Ovary (tissue), 9 donors: Measurements from ENCODE around the gene SDK1. TPM values are rescaled to one million over a fixed set of nuclear protein-coding genes. Genes with fewer than 3 reads are reported as not detected.

ENCODE experiments used
- DNase-seq, 5 donors: peaks; one replicate each; pipeline ENCODE4 v3.0.0-alpha.2; 2019 to 2020
- H3K27ac ChIP-seq, 2 donors: fragments of 200-600 bp; one replicate each; pipeline versions ENCODE4 v1.5.1 to v1.8.0; 2019 to 2022
- H3K27me3 ChIP-seq: fragments of 200-600 bp; one replicate; pipeline ENCODE4 v1.8.0; 2022
- H3K36me3 ChIP-seq: fragments of 200-600 bp; sonication (generic); one replicate; pipeline ENCODE4 v1.5.1; 2019
- H3K4me1 ChIP-seq: one replicate; pipeline ENCODE4 v1.8.1; 2013; ENCODE audit warnings: mild to moderate bottlenecking, moderate library complexity; ENCODE audit not compliant: insufficient read depth
- H3K4me3 ChIP-seq: fragments of 200-600 bp; sonication (generic); one replicate; pipeline ENCODE4 v1.5.1; 2017
- H3K9me3 ChIP-seq, 2 donors: fragments of 200-600 bp in 1 of 2; sonication (generic) in 1 of 2; one replicate each; pipeline versions ENCODE4 v1.5.1 to v1.8.1; 2013 to 2019; ENCODE audit warnings: mild to moderate bottlenecking in 1 of 2, moderate library complexity in 1 of 2
- EP300 ChIP-seq: sonication (generic); formaldehyde crosslinking; IDR thresholded peaks from one replicate; pipeline ENCODE4 v1.6.1; 2017; ENCODE audit warnings: antibody characterized with exemption
- POLR2A ChIP-seq: fragments of 450-650 bp; IDR thresholded peaks from one replicate; pipeline ENCODE4 v1.6.1; 2017; ENCODE audit warnings: antibody characterized with exemption, mild to moderate bottlenecking, moderate library complexity
- WGBS, 3 donors: extraction: QIAGEN DNeasy Blood & Tissue Kit in 1 of 3; methylation state at CpG; one replicate each; pipeline versions ENCODE4 v1.1.5 to v1.1.7; 2013 to 2017; 5-methylcytosine and 5-hydroxymethylcytosine counted together
- intact Hi-C, 4 donors: fragments of 100-400 bp; cut with DNase I; formaldehyde crosslinking; loops; one replicate each; pipeline versions ENCODE4 v1.11.0 to v1.15.1; 2022 to 2023
- polyA plus RNA-seq, 2 donors: library from polyadenylated mRNA; stranded (reverse); fragments of 200-250 nt in 1 of 2; fragments of 350-450 nt in 1 of 2; fragmentation: Illumina TruSeq in 1 of 2; extraction: RNeasy Lipid Tissue Mini Kit (QIAGEN cat#74804) in 1 of 2; gene quantifications; one replicate each; pipeline ENCODE4 v1.2.3, GENCODE V29; 2013 to 2014
- total RNA-seq, 7 donors: library from RNA; depleted of rRNA in 2 of 7; stranded (reverse); fragments of >200 nt in 2 of 7; fragmentation: NEBNext Ultra II Directional in 3 of 7; extraction: Animal tissue kit (Norgen Biotek cat#: 25700) in 3 of 7; gene quantifications; one replicate each; pipeline versions ENCODE4 v1.1.0 to v1.2.4, GENCODE V29; 2016 to 2023
- TF ChIP-seq, protein P1 (sequence below), 3 donors: fragments of 450-650 bp in 2 of 3; fragments of 200-600 bp in 1 of 3; IDR thresholded peaks; one replicate each; pipeline versions ENCODE4 v1.5.1 to v1.8.0; 2016 to 2022; ENCODE audit warnings: antibody characterized with exemption in 3 of 3, mild to moderate bottlenecking in 1 of 3
- donor health status: DM: no; HTN: no; CAD: no; lungs with moderate emphysema.
- donor health status: DM: no; HTN: no; CAD: no.
- donor health status: Bipolar disorder and iron deficiency.
- donor health status: DM: yes; HTN: yes; CAD: no.
- donor health status: DM: no; HTN: no; CAD: no.
- donor health status: DM: yes; HTN: yes; CAD: no.

Gene SDK1
- total and polyA plus RNA-seq, 9 donors: 1.2 to 13.3 (median 4.4) TPM

GRCh38 chr7:4274286-4274685 lies 973.2 kb downstream of the SDK1 start:
- intact Hi-C loops: no loop called here
- Histone ChIP-seq H3K4me1 (no peaks in the 10 kb centered on the region), H3K27ac (no peak overlapping the region), H3K36me3 (no peaks in the 10 kb centered on the region), H3K27me3 (no peaks in the 10 kb centered on the region), H3K4me3 (no peak overlapping the region), H3K9me3 (peaks cover 0 to 7% of the 10 kb centered on the region in 2 donors)
- 75 to 92% (median 79%) methylated on average over 3 of the region's 3 CpGs for WGBS, 3 donors
- DNase-seq: no peak
- TF ChIP-seq EP300 (no peak), POLR2A (no peak)
- TF ChIP-seq, protein P1, sequence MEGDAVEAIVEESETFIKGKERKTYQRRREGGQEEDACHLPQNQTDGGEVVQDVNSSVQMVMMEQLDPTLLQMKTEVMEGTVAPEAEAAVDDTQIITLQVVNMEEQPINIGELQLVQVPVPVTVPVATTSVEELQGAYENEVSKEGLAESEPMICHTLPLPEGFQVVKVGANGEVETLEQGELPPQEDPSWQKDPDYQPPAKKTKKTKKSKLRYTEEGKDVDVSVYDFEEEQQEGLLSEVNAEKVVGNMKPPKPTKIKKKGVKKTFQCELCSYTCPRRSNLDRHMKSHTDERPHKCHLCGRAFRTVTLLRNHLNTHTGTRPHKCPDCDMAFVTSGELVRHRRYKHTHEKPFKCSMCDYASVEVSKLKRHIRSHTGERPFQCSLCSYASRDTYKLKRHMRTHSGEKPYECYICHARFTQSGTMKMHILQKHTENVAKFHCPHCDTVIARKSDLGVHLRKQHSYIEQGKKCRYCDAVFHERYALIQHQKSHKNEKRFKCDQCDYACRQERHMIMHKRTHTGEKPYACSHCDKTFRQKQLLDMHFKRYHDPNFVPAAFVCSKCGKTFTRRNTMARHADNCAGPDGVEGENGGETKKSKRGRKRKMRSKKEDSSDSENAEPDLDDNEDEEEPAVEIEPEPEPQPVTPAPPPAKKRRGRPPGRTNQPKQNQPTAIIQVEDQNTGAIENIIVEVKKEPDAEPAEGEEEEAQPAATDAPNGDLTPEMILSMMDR (IDR thresholded peaks at IDR 0.05): no peak

DNA sequence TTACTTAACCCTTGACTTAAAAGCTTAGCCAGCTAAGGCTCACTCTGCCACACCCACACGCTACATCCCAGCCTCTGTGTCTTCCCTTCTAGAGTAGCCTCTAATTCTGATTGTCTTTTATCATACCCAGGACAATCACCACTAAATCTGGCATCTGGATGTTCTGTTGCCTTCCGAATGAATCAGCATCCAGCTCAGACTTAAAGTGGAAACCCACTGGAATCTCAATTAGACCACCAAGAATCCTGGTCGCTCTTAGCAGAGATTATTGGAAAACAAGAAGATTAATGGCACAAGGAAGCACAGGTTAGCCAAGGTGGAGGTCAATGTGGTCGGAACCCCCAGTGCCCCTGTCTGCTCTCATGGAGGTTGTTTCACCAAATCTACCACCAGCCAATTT lies 976.9 kb downstream of the SDK1 start:
- Histone ChIP-seq H3K27ac (no peak overlapping the region), H3K9me3 (peaks cover 0 to 7% of the 10 kb centered on the region in 2 donors), H3K27me3 (no peaks in the 10 kb centered on the region), H3K4me1 (no peaks in the 10 kb centered on the region), H3K36me3 (no peaks in the 10 kb centered on the region), H3K4me3 (no peak overlapping the region)
- WGBS, 3 donors: 53 to 72% (median 56%) methylated on average over 4 of the region's 4 CpGs
- TF ChIP-seq EP300: no peak
- TF ChIP-seq POLR2A: no peak
- TF ChIP-seq, protein P1 (IDR thresholded peaks at IDR 0.05): no peak
- intact Hi-C loops: no loop called here
- DNase-seq: no peak

DNA sequence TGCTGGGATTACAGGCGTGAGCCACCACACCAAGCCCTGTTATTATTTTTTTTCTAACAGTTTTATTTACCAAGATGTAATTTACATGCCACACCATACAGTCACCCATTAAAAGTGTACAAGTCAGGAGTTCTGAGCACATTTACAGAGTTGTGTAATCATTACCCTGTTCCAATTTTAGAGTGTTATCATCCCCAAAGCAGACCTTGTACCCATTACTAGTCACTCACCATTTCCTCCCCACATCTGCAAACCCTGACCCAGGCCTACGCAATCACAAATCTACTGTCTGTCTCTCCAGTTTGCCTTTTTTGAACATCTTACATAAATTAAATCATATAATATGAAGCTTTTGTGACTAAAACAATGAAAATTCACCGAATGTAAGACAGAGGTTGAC lies 978.2 kb downstream of the SDK1 start:
- no peaks in the 10 kb centered on the region for H3K4me1 ChIP-seq
- H3K4me3 ChIP-seq: no peak overlapping the region
- peaks cover 0 to 3% of the 10 kb centered on the region in 2 donors for H3K9me3 ChIP-seq
- H3K27me3 ChIP-seq: no peaks in the 10 kb centered on the region
- WGBS, 3 donors: 79 to 89% (median 79%) methylated on average over 3 of the region's 3 CpGs
- H3K36me3 ChIP-seq: no peaks in the 10 kb centered on the region
- no peak for DNase-seq
- intact Hi-C loops: no loop called here
- no peak for TF ChIP-seq POLR2A
- TF ChIP-seq, protein P1 (IDR thresholded peaks at IDR 0.05): no peak
- no peak for TF ChIP-seq EP300
- H3K27ac ChIP-seq: no peak overlapping the region

DNA sequence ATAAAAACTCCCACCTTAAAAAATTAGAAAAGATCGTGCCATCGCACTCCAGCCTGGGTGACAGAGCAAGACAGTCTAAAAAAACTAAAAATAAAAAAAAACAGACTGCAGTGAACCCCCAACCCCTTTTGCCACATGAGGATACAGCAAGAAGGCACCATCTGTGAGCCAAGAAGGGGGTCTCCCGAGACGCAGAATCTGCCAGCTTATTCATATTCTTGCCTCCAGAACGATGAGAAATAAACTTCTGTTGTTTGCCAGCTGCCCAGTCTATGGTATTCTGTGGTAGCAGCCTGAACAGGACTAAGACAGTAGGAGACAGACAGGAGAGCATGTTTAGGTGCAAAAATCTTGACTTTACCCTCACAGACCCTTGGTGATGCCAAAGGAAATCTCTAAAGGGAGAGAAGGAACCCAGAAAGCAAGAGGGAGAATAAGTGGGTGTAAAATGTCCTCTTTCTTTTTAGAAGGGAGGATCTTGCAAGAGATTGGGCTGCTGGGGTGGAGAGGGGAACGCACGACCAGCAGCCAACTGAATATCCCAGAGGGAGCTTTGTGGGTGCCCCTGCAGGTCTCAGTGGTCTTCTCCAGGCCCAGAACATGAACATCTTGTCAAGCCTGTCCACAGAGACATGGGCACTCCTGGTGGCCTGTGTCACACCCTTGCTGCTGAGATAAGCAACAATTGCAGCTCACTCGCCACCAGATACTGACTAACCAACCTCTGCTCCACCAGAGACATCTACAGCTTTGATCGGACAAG lies 980.4 kb downstream of the SDK1 start:
- H3K4me1 ChIP-seq: no peaks in the 10 kb centered on the region
- DNase-seq: no peak
- WGBS, 3 donors: 71 to 75% (median 73%) methylated on average over 9 of the region's 9 CpGs
- no peak overlapping the region for H3K4me3 ChIP-seq
- intact Hi-C loops: no loop called here
- H3K9me3 ChIP-seq: no peaks in the 10 kb centered on the region
- no peaks in the 10 kb centered on the region for H3K36me3 ChIP-seq
- TF ChIP-seq POLR2A (no peak), EP300 (no peak)
- TF ChIP-seq, protein P1 (IDR thresholded peaks at IDR 0.05): no peak
- no peak overlapping the region for H3K27ac ChIP-seq
- no peaks in the 10 kb centered on the region for H3K27me3 ChIP-seq
